H1 (cell line): Measurements from ENCODE around the gene KLHL34. TPM values are rescaled to one million over a fixed set of nuclear protein-coding genes. Genes with fewer than 3 reads are reported as not detected.

Experiments used
- CTCF ChIA-PET: fragments of 300-600 bp; sonication (Branson Sonifier 250); formaldehyde crosslinking; loops from one replicate; lab custom pipeline; 2021; ENCODE audit not compliant: partially characterized antibody; lab: Charles Lee
- POLR2A ChIA-PET: fragments of 300-600 bp; sonication (Branson Sonifier 250); formaldehyde crosslinking; loops from one replicate; lab custom pipeline; 2021; ENCODE audit warnings: inconsistent platforms; ENCODE audit not compliant: partially characterized antibody; lab: Charles Lee
- DNase-seq, 2 experiments: peaks; one replicate each; pipeline versions ENCODE4 v3.0.0 to v3.0.0-alpha.2; 2010 to 2022; ENCODE audit warnings: low spot score in 2 of 2, low read depth in 1 of 2, mixed read lengths in 1 of 2
- FAIRE-seq: peaks from 2 replicates; lab custom pipeline; 2011; peaks lifted over from hg19 to GRCh38; lab: Jason Lieb, UNC
- H2AFZ ChIP-seq: 2 replicates; pipeline ENCODE4 v1.8.1; 2012; ENCODE audit warnings: low read length, inconsistent platforms
- H2AK5ac ChIP-seq: 2 replicates; pipeline ENCODE4 v1.6.1; 2013; ENCODE audit warnings: low read depth, low read length
- H2BK120ac ChIP-seq: replicated peaks from 2 replicates; pipeline ENCODE3; 2013; ENCODE audit warnings: low read depth, low read length, inconsistent platforms
- H2BK12ac ChIP-seq: 2 replicates; pipeline ENCODE4 v1.6.1; 2013; ENCODE audit warnings: low read depth, low read length
- H2BK15ac ChIP-seq: 2 replicates; pipeline ENCODE4 v1.6.1; 2013; ENCODE audit warnings: low read length
- H2BK20ac ChIP-seq: 2 replicates; pipeline ENCODE4 v1.6.1; 2013; ENCODE audit warnings: low read length
- H2BK5ac ChIP-seq: 2 replicates; pipeline ENCODE4 v1.6.1; 2013; ENCODE audit warnings: low read depth, low read length
- H3K14ac ChIP-seq: 2 replicates; pipeline ENCODE4 v1.6.1; 2013; ENCODE audit warnings: inconsistent platforms; ENCODE audit not compliant: insufficient read length
- H3K18ac ChIP-seq: 2 replicates; pipeline ENCODE4 v1.6.1; 2013; ENCODE audit warnings: low read length; ENCODE audit errors: extremely low read depth
- H3K23ac ChIP-seq: 2 replicates; pipeline ENCODE4 v1.6.1; 2013; ENCODE audit warnings: inconsistent platforms; ENCODE audit not compliant: insufficient read length
- H3K23me2 ChIP-seq: 2 replicates; pipeline ENCODE4 v1.6.1; 2013; ENCODE audit warnings: low read depth, low read length
- H3K27ac ChIP-seq: 2 replicates; pipeline ENCODE4 v1.6.1; 2011; ENCODE audit warnings: low read depth, low read length, inconsistent platforms
- H3K27me3 ChIP-seq, 4 experiments: replicated peaks in 1 of 4; 1 replicate in 1 of 4; 2 replicates in 3 of 4; pipeline versions ENCODE4 v1.6.1 to v1.8.1; 2011 to 2013; ENCODE audit warnings: low read length in 3 of 4, mild to moderate bottlenecking in 3 of 4, inconsistent platforms in 2 of 4, mixed read lengths in 2 of 4, moderate library complexity in 1 of 4; ENCODE audit not compliant: control insufficient read depth in 3 of 4, insufficient read depth in 3 of 4; ENCODE audit errors: extremely low read depth in 1 of 4
- H3K36me3 ChIP-seq, 4 experiments: 2 replicates each; pipeline versions ENCODE4 v1.6.1 to v1.8.1; 2011 to 2013; ENCODE audit warnings: mild to moderate bottlenecking in 4 of 4, low read length in 3 of 4, moderate library complexity in 2 of 4, control low read depth in 1 of 4, inconsistent platforms in 1 of 4; ENCODE audit not compliant: insufficient read depth in 4 of 4, control insufficient read depth in 2 of 4
- H3K4ac ChIP-seq: replicated peaks from 2 replicates; pipeline ENCODE3; 2013; ENCODE audit warnings: low read length, low read depth, mixed read lengths, inconsistent platforms; ENCODE audit not compliant: insufficient read length
- H3K4me1 ChIP-seq, 4 experiments: replicated peaks in 1 of 4; 1 replicate in 1 of 4; 2 replicates in 3 of 4; pipeline versions ENCODE4 v1.6.1 to v1.8.1; 2011 to 2013; ENCODE audit warnings: low read length in 3 of 4, inconsistent platforms in 2 of 4, mixed read lengths in 1 of 4; ENCODE audit not compliant: insufficient read depth in 4 of 4, control insufficient read depth in 3 of 4
- H3K4me2 ChIP-seq, 2 experiments: 2 replicates each; pipeline versions ENCODE4 v1.6.1 to v1.8.1; 2011 to 2013; ENCODE audit warnings: low read depth in 2 of 2, low read length in 2 of 2, control low read depth in 1 of 2, inconsistent platforms in 1 of 2, mild to moderate bottlenecking in 1 of 2; ENCODE audit not compliant: insufficient read depth in 1 of 2
- H3K4me3 ChIP-seq, 4 experiments: fragments of 200-600, 300-600 bp in 1 of 4; sonication (generic), shearing (Covaris generic), sonication (Bioruptor Twin) in 1 of 4; 2 replicates each; pipeline versions ENCODE4 v1.5.1 to v1.8.1; 2011 to 2016; ENCODE audit warnings: low read length in 4 of 4, low read depth in 3 of 4, control low read depth in 2 of 4, inconsistent platforms in 2 of 4, mild to moderate bottlenecking in 2 of 4, mixed read lengths in 1 of 4, moderate library complexity in 1 of 4; ENCODE audit not compliant: insufficient read depth in 2 of 4; ENCODE audit errors: extremely low read depth in 1 of 4
- H3K56ac ChIP-seq: replicated peaks from 2 replicates; pipeline ENCODE3; 2013; ENCODE audit warnings: low read depth, mild to moderate bottlenecking, mixed read lengths, low read length, inconsistent platforms; ENCODE audit not compliant: insufficient read length
- H3K79me1 ChIP-seq: 2 replicates; pipeline ENCODE4 v1.6.1; 2013; ENCODE audit warnings: low read depth, low read length, control low read depth
- H3K79me2 ChIP-seq, 2 experiments: 2 replicates each; pipeline versions ENCODE4 v1.6.1 to v1.8.1; 2012 to 2013; ENCODE audit warnings: low read length in 2 of 2, mild to moderate bottlenecking in 2 of 2, inconsistent platforms in 1 of 2; ENCODE audit not compliant: insufficient read depth in 2 of 2, control insufficient read depth in 1 of 2
- H3K9ac ChIP-seq, 4 experiments: replicated peaks in 1 of 4; 1 replicate in 1 of 4; 2 replicates in 3 of 4; pipeline versions ENCODE4 v1.6.1 to v1.8.1; 2011 to 2013; ENCODE audit warnings: low read depth in 3 of 4, low read length in 3 of 4, control low read depth in 2 of 4, mild to moderate bottlenecking in 2 of 4, moderate library complexity in 2 of 4, inconsistent platforms in 1 of 4; ENCODE audit errors: extremely low read depth in 1 of 4
- H3K9me3 ChIP-seq, 2 experiments: 2 replicates each; pipeline versions ENCODE4 v1.6.1 to v1.8.1; 2012 to 2013; ENCODE audit warnings: mild to moderate bottlenecking in 2 of 2, moderate library complexity in 2 of 2, control low read depth in 1 of 2, inconsistent platforms in 1 of 2, low read depth in 1 of 2, low read length in 1 of 2, mixed read lengths in 1 of 2; ENCODE audit not compliant: insufficient read depth in 2 of 2
- H4K20me1 ChIP-seq, 2 experiments: replicated peaks in 1 of 2; 2 replicates each; pipeline versions ENCODE3 to v1.8.1; 2011 to 2013; ENCODE audit warnings: inconsistent platforms in 2 of 2, low read length in 2 of 2, mild to moderate bottlenecking in 1 of 2; ENCODE audit not compliant: insufficient read depth in 2 of 2, control insufficient read depth in 1 of 2
- H4K5ac ChIP-seq: 2 replicates; pipeline ENCODE4 v1.6.1; 2013; ENCODE audit warnings: low read length, low read depth, mixed read lengths, inconsistent platforms; ENCODE audit not compliant: insufficient read length
- H4K8ac ChIP-seq: 2 replicates; pipeline ENCODE4 v1.8.0; 2013; ENCODE audit warnings: mild to moderate bottlenecking, moderate library complexity, low read length, inconsistent platforms; ENCODE audit not compliant: insufficient read depth; ENCODE audit errors: extremely low read depth
- H4K91ac ChIP-seq: replicated peaks from 2 replicates; pipeline ENCODE3; 2013; ENCODE audit warnings: low read length, mixed read lengths, inconsistent platforms; ENCODE audit not compliant: insufficient read length
- E2F6 ChIP-seq: IDR thresholded peaks from 2 replicates; pipeline ENCODE4 v1.6.1; 2012; ENCODE audit warnings: inconsistent platforms
- KDM4A ChIP-seq: IDR thresholded peaks from one replicate; pipeline ENCODE4 v1.7.1; 2012; ENCODE audit warnings: low read depth, mild to moderate bottlenecking, moderate library complexity, low read length, inconsistent platforms; ENCODE audit not compliant: severe bottlenecking
- NANOG ChIP-seq: IDR thresholded peaks from 2 replicates; pipeline ENCODE4 v1.6.1; 2011; ENCODE audit warnings: low read length, low read depth, mild to moderate bottlenecking, inconsistent platforms; ENCODE audit not compliant: insufficient read depth, poor library complexity, severe bottlenecking
- polyA plus RNA-seq, 7 experiments: library from polyadenylated mRNA; depleted of rRNA in 3 of 7; stranded (reverse) in 5 of 7; unstranded in 2 of 7; fragments of >200 nt in 5 of 7; fragments of 200-250 nt in 2 of 7; gene quantifications; 1 replicate in 5 of 7; 2 replicates in 1 of 7; 4 replicates in 1 of 7; pipeline versions ENCODE4 v1.2.1 to v1.2.3, GENCODE V29; 2011 to 2013; ENCODE audit warnings: missing spikeins in 2 of 7, mixed read lengths in 2 of 7
- total RNA-seq: library from RNA; stranded (reverse); fragmentation: NEBNext Ultra II Directional; extraction: Animal tissue kit (Norgen Biotek cat#: 25700); gene quantifications from 2 replicates; pipeline ENCODE4 v1.2.1, GENCODE V29; 2021

KLHL34 gene
- total and polyA plus RNA-seq, 2 of the 8 experiments (the other 6 are each of a cell fraction or from before 2014, with no cell fraction given), result not detected

GRCh38 chrX:21606002-21606401 lies 52.1 kb downstream of the KLHL34 start:
- Histone ChIP-seq H2BK5ac (no peak overlapping the region), H2BK15ac (no peak overlapping the region), H3K23ac (no peak overlapping the region), H3K56ac (no peak overlapping the region), H2BK20ac (no peak overlapping the region), H4K20me1 (no peaks in the 10 kb centered on the region), H3K4me1 (no peaks in the 10 kb centered on the region), H3K4me2 (no peak overlapping the region), H3K27me3 (no peaks in the 10 kb centered on the region), H4K8ac (no peak overlapping the region), H2AK5ac (no peak overlapping the region), H3K36me3 (peaks cover 0 to 7% (median 0%) of the 10 kb centered on the region in 4 experiments; a peak in 2 of 8 replicates), H3K23me2 (no peaks in the 10 kb centered on the region), H3K27ac (no peak overlapping the region), H4K5ac (no peak overlapping the region), H3K9me3 (no peaks in the 10 kb centered on the region), H3K79me2 (no peaks in the 10 kb centered on the region), H3K14ac (no peak overlapping the region), H3K4ac (no peak overlapping the region), H4K91ac (no peak overlapping the region), H3K18ac (no peak overlapping the region), H2BK12ac (no peak overlapping the region), H2AFZ (no peak overlapping the region), H3K4me3 (no peak overlapping the region), H3K9ac (no peak overlapping the region), H3K79me1 (no peaks in the 10 kb centered on the region), H2BK120ac (no peak overlapping the region)
- ChIA-PET CTCF (no interaction called here), POLR2A (no interaction called here)
- DNase-seq, result no peak
- no peak for FAIRE-seq
- no peak for TF ChIP-seq E2F6
- TF ChIP-seq NANOG, result no peak
- TF ChIP-seq KDM4A, result no peak

Other genes starting within 250 kb of the KLHL34 start
- not detected in 2 replicates for gene SMPX, start 99.8 kb upstream of the KLHL34 start, total RNA-seq
- not detected in 2 replicates for gene SMPX, start 99.8 kb upstream of the KLHL34 start, polyA plus RNA-seq (2011; rRNA removed)
- gene MBTPS2, start 181.3 kb upstream of the KLHL34 start, total RNA-seq, result 6.4 and 7.4 TPM in 2 replicates
- 3.7 and 4.3 TPM in 2 replicates for gene MBTPS2, start 181.3 kb upstream of the KLHL34 start, polyA plus RNA-seq (2011; rRNA removed)
- 1.1 and 1.5 TPM in 2 replicates for gene YY2, start 197.7 kb upstream of the KLHL34 start, total RNA-seq
- gene YY2, start 197.7 kb upstream of the KLHL34 start, polyA plus RNA-seq (2011; rRNA removed), result 0.60 and 0.71 TPM in 2 replicates